Neuronal stem cell (in vitro differentiated cells): ENCODE measurements around the gene CCDC30.

ENCODE experiments used
- DNase-seq: peaks from one replicate; pipeline ENCODE4 v3.0.0-alpha.2; 2013; ENCODE audit warnings: low spot score
- H2AFZ ChIP-seq: one replicate; pipeline ENCODE4 v1.6.1; 2013; ENCODE audit warnings: mild to moderate bottlenecking, low read length, inconsistent platforms
- H2AK5ac ChIP-seq: 2 replicates; pipeline ENCODE4 v1.6.1; 2013; ENCODE audit warnings: low read depth, mild to moderate bottlenecking, inconsistent platforms, low read length, moderate library complexity, mixed read lengths
- H2BK120ac ChIP-seq: 2 replicates; pipeline ENCODE4 v1.6.1; 2013; ENCODE audit warnings: low read depth, mild to moderate bottlenecking, inconsistent platforms, low read length, moderate library complexity, mixed read lengths
- H2BK12ac ChIP-seq: one replicate; pipeline ENCODE4 v1.6.1; 2013; ENCODE audit warnings: low read length, inconsistent platforms
- H2BK15ac ChIP-seq: 2 replicates; pipeline ENCODE4 v1.6.1; 2013; ENCODE audit warnings: mild to moderate bottlenecking, low read length, inconsistent platforms, mixed read lengths
- H2BK5ac ChIP-seq: one replicate; pipeline ENCODE4 v1.6.1; 2013; ENCODE audit warnings: inconsistent platforms, mild to moderate bottlenecking, low read length, moderate library complexity
- H3K14ac ChIP-seq: one replicate; pipeline ENCODE4 v1.6.1; 2013; ENCODE audit warnings: low read length, inconsistent platforms
- H3K18ac ChIP-seq: 2 replicates; pipeline ENCODE4 v1.6.1; 2013; ENCODE audit warnings: low read length, inconsistent platforms
- H3K23ac ChIP-seq: 2 replicates; pipeline ENCODE4 v1.6.1; 2013; ENCODE audit warnings: low read depth, mild to moderate bottlenecking, mixed read lengths, low read length, inconsistent platforms; ENCODE audit not compliant: poor library complexity
- H3K27ac ChIP-seq: replicated peaks from 3 replicates; pipeline ENCODE4 v1.5.1; 2013; ENCODE audit warnings: low read length, inconsistent platforms
- H3K27me3 ChIP-seq, 3 experiments: 2 replicates each; pipeline ENCODE4 v1.6.1; 2013; ENCODE audit warnings: low read length in 3 of 3, mild to moderate bottlenecking in 2 of 3, inconsistent platforms in 1 of 3, low read depth in 1 of 3, mixed read lengths in 1 of 3, moderate library complexity in 1 of 3; ENCODE audit not compliant: control insufficient read depth in 3 of 3, insufficient read depth in 3 of 3
- H3K36me3 ChIP-seq, 2 donors: replicated peaks in 1 of 2; 2 replicates each; pipeline ENCODE4 v1.6.1; 2013; ENCODE audit warnings: low read length in 2 of 2; ENCODE audit not compliant: control insufficient read depth in 2 of 2, insufficient read depth in 2 of 2
- H3K4ac ChIP-seq: 2 replicates; pipeline ENCODE4 v1.6.1; 2013; ENCODE audit warnings: inconsistent platforms, mild to moderate bottlenecking, low read length, moderate library complexity
- H3K4me1 ChIP-seq, 2 donors: 1 replicate in 1 of 2; 2 replicates in 1 of 2; pipeline ENCODE4 v1.6.1; 2013; ENCODE audit warnings: low read length in 2 of 2, low read depth in 1 of 2; ENCODE audit not compliant: control insufficient read depth in 2 of 2, insufficient read depth in 1 of 2
- H3K4me2 ChIP-seq: one replicate; pipeline ENCODE4 v1.6.1; 2013; ENCODE audit warnings: mild to moderate bottlenecking, low read length, inconsistent platforms; ENCODE audit not compliant: insufficient read depth, poor library complexity, severe bottlenecking
- H3K4me3 ChIP-seq, 2 donors: 2 replicates each; pipeline ENCODE4 v1.5.1; 2013; ENCODE audit warnings: low read length in 2 of 2, mild to moderate bottlenecking in 2 of 2, inconsistent platforms in 1 of 2, moderate library complexity in 1 of 2
- H3K79me1 ChIP-seq: one replicate; pipeline ENCODE4 v1.6.1; 2013; ENCODE audit warnings: low read depth, mild to moderate bottlenecking, inconsistent platforms, low read length, moderate library complexity
- H3K9ac ChIP-seq: one replicate; pipeline ENCODE4 v1.6.1; 2013; ENCODE audit warnings: mild to moderate bottlenecking, low read depth, low read length, inconsistent platforms; ENCODE audit not compliant: poor library complexity
- H3K9me3 ChIP-seq, 2 donors: replicated peaks in 1 of 2; 2 replicates each; pipeline versions ENCODE3 to v1.6.1; 2013; ENCODE audit warnings: low read length in 2 of 2, mild to moderate bottlenecking in 2 of 2, inconsistent platforms in 1 of 2, low read depth in 1 of 2, mixed read lengths in 1 of 2, moderate library complexity in 1 of 2; ENCODE audit not compliant: control insufficient read depth in 2 of 2, insufficient read depth in 1 of 2
- H4K8ac ChIP-seq: one replicate; pipeline ENCODE4 v1.6.1; 2013; ENCODE audit warnings: low read depth, mild to moderate bottlenecking, inconsistent platforms, low read length, moderate library complexity
- H4K91ac ChIP-seq: one replicate; pipeline ENCODE4 v1.6.1; 2013; ENCODE audit warnings: low read length, low read depth, mild to moderate bottlenecking, inconsistent platforms; ENCODE audit not compliant: poor library complexity
- WGBS, 2 donors: extraction: QIAGEN DNeasy Blood & Tissue Kit; methylation state at CpG; one replicate each; pipeline ENCODE4 v1.1.7; 2013; ENCODE audit warnings: missing lambda C conversion rate in 2 of 2, mixed read lengths in 1 of 2; ENCODE audit not compliant: insufficient read length in 2 of 2, insufficient replicate concordance in 1 of 2; ENCODE audit errors: extremely low coverage in 2 of 2; 5-methylcytosine and 5-hydroxymethylcytosine counted together

The CCDC30 gene

GRCh38 chr1:42456010-42456753, 6.9 kb upstream of the CCDC30 start, which contains the start of the genes PPCS and ZMYND12:
Gene PPCS, plus strand, starts transcription at chr1:42456543. Its CDS starts 23 bp downstream, at chr1:42456566.
Gene ZMYND12, minus strand, starts transcription at chr1:42456022. Its CDS starts 25 bp downstream, at chr1:42455997.
- H2AFZ ChIP-seq = peak within 1 kb of the TSS; percentile 87
- peaks cover 5 to 10% of the 10 kb centered on the region in 2 donors for H3K4me1 ChIP-seq
- peak within 1 kb of the TSS; percentile 68 to 86 for H3K4me3 ChIP-seq
- H2AK5ac ChIP-seq = peak within 1 kb of the TSS; percentile 90
- H2BK12ac ChIP-seq = no peak within 1 kb of the TSS
- peak within 1 kb of the TSS; percentile 98 for H3K18ac ChIP-seq
- peak within 1 kb of the TSS; percentile 55 for H3K27ac ChIP-seq
- peak within 1 kb of the TSS; percentile 96 for H2BK5ac ChIP-seq
- no peaks in the 10 kb centered on the region for H3K79me1 ChIP-seq
- H3K4ac ChIP-seq = no peak within 1 kb of the TSS
- WGBS, 2 donors = no CpG with 5 or more reads among the region's 66 CpGs
- H4K91ac ChIP-seq = no peak within 1 kb of the TSS
- peak within 1 kb of the TSS; percentile 83 for H3K14ac ChIP-seq
- H3K23ac ChIP-seq = peak within 1 kb of the TSS; percentile 96
- H4K8ac ChIP-seq = peak within 1 kb of the TSS; percentile 52
- H2BK15ac ChIP-seq = no peak within 1 kb of the TSS
- H3K4me2 ChIP-seq = peak within 1 kb of the TSS; percentile 94
- peak within 1 kb of the TSS; percentile 99 for H3K9ac ChIP-seq
- peaks cover 0 to 25% of the 10 kb centered on the region in 2 donors for H3K36me3 ChIP-seq
- H3K27me3 ChIP-seq = peaks cover 0 to 3% (median 0%) of the 10 kb centered on the region in 3 experiments
- no peaks in the 10 kb centered on the region for H3K9me3 ChIP-seq
- DNase-seq = peak; percentile 78
- H2BK120ac ChIP-seq = peak within 1 kb of the TSS; percentile 58

- Histone ChIP-seq H3K4me1 (peaks cover 5 to 10% of the 10 kb centered on the region in 2 donors), H3K4me2 (peak overlapping the region; percentile 94), H3K14ac (peak overlapping the region; percentile 83), H3K18ac (peak overlapping the region; percentile 98), H3K27me3 (peaks cover 0 to 3% (median 0%) of the 10 kb centered on the region in 3 experiments), H3K4ac (no peak overlapping the region), H4K91ac (no peak overlapping the region), H3K9ac (peak overlapping the region; percentile 99), H3K36me3 (peaks cover 0 to 25% of the 10 kb centered on the region in 2 donors), H3K4me3 (peak overlapping the region; percentile 68 to 86), H2BK5ac (peak overlapping the region; percentile 96), H4K8ac (no peak overlapping the region), H2BK120ac (peak overlapping the region; percentile 58), H2AFZ (peak overlapping the region; percentile 87), H3K27ac (peak overlapping the region; percentile 55), H3K23ac (peak overlapping the region; percentile 96), H3K79me1 (no peaks in the 10 kb centered on the region), H3K9me3 (no peaks in the 10 kb centered on the region), H2BK15ac (no peak overlapping the region), H2BK12ac (no peak overlapping the region), H2AK5ac (peak overlapping the region; percentile 90)
- DNase-seq = no peak
- WGBS, 2 donors = no CpG with 5 or more reads among the region's 23 CpGs
Measured at GRCh38 chr1:42456754-42457089, 6.4 kb upstream of the CCDC30 start.

GRCh38 chr1:42461196-42461595, 1.9 kb upstream of the CCDC30 start:
- Histone ChIP-seq H3K4me3 (no peak overlapping the region), H3K36me3 (peaks cover 0 to 25% of the 10 kb centered on the region in 2 donors), H2BK12ac (no peak overlapping the region), H2BK5ac (no peak overlapping the region), H2BK15ac (no peak overlapping the region), H3K23ac (no peak overlapping the region), H3K9ac (no peak overlapping the region), H3K9me3 (no peaks in the 10 kb centered on the region), H2BK120ac (no peak overlapping the region), H2AK5ac (no peak overlapping the region), H3K4me2 (no peak overlapping the region), H3K4me1 (peaks cover 9 to 10% of the 10 kb centered on the region in 2 donors), H3K27me3 (no peaks in the 10 kb centered on the region), H4K8ac (no peak overlapping the region), H3K14ac (no peak overlapping the region), H3K27ac (no peak overlapping the region), H2AFZ (no peak overlapping the region), H3K18ac (no peak overlapping the region), H3K4ac (no peak overlapping the region), H4K91ac (no peak overlapping the region), H3K79me1 (no peaks in the 10 kb centered on the region)
- no peak for DNase-seq
- no CpG with 5 or more reads among the region's 2 CpGs for WGBS, 2 donors

GRCh38 chr1:42463921-42464320, 835 bp downstream of the CCDC30 start:
- Histone ChIP-seq H3K9me3 (no peaks in the 10 kb centered on the region), H2BK5ac (no peak overlapping the region), H3K4ac (no peak overlapping the region), H3K9ac (no peak overlapping the region), H2AFZ (peak overlapping the region; percentile 97), H3K4me3 (peak overlapping the region in 1 of 2 donors; percentile 82), H4K8ac (no peak overlapping the region), H3K27ac (no peak overlapping the region), H2BK12ac (no peak overlapping the region), H4K91ac (no peak overlapping the region), H2BK15ac (no peak overlapping the region), H3K18ac (no peak overlapping the region), H3K4me1 (peaks cover 4% of the 10 kb centered on the region in 2 donors), H3K23ac (no peak overlapping the region), H2AK5ac (no peak overlapping the region), H3K79me1 (no peaks in the 10 kb centered on the region), H3K36me3 (peaks cover 0 to 14% of the 10 kb centered on the region in 2 donors), H3K14ac (no peak overlapping the region), H3K4me2 (peak overlapping the region; percentile 95), H3K27me3 (no peaks in the 10 kb centered on the region), H2BK120ac (no peak overlapping the region)
- no CpG with 5 or more reads among the region's 3 CpGs for WGBS, 2 donors
- no peak for DNase-seq
